Measurements from ENCODE around the gene ACACA. TPM values are rescaled to one million over a fixed set of nuclear protein-coding genes. Genes with fewer than 3 reads are reported as not detected.
A peak's percentile ranks its signal among the peaks of the same experiment; 100 is the strongest.

Gene ACACA
- polyA plus RNA-seq, 1 experiment: 57.9 TPM

DNA sequence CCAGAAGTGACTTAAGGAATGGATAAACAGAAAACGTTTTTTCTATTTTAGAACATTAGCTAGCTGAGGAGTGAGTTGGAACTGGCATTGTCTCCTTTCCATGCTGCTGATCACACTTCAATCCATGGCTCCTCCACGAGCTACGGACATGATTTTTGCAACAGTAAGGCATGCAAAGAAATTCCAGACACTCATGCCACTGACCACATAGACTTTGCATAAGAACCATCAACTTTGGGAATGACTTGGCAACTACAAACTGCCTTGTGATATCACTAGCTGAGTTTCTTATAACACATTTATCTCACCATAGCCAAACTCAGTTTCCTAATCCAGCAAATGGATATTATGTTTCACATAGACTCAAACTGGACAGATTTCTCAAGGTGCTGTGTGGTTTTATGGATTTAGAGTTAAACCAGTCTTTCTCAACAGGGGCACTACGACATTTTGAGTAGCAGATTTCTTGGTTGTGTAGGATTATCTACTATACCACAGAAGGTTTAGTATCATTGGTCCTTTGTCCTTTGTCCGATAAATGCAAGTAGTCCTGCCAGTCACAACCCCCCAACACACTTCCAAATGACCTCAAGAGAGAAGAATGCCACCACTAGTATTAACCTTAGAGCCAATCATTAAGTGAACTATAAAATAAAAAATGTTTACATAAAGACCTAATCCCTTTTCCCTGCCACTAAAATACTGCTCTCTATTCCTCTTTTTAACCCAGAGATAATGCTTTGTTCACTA lies 79.1 kb downstream of the ACACA start:
- TF ChIP-seq, protein P1, sequence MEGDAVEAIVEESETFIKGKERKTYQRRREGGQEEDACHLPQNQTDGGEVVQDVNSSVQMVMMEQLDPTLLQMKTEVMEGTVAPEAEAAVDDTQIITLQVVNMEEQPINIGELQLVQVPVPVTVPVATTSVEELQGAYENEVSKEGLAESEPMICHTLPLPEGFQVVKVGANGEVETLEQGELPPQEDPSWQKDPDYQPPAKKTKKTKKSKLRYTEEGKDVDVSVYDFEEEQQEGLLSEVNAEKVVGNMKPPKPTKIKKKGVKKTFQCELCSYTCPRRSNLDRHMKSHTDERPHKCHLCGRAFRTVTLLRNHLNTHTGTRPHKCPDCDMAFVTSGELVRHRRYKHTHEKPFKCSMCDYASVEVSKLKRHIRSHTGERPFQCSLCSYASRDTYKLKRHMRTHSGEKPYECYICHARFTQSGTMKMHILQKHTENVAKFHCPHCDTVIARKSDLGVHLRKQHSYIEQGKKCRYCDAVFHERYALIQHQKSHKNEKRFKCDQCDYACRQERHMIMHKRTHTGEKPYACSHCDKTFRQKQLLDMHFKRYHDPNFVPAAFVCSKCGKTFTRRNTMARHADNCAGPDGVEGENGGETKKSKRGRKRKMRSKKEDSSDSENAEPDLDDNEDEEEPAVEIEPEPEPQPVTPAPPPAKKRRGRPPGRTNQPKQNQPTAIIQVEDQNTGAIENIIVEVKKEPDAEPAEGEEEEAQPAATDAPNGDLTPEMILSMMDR (IDR thresholded peaks at IDR 0.05; ENCODE audit: low read depth, low read length): no peak
- Histone ChIP-seq H3K27ac (ENCODE audit: low read depth, low read length) (peak overlapping the region; percentile 53), H3K9me3 (ENCODE audit: control insufficient read depth, insufficient read depth, low read length) (no peaks in the 10 kb centered on the region), H3K4me3 (ENCODE audit: low read depth, low read length) (no peak overlapping the region), H3K27me3 (ENCODE audit: control insufficient read depth, insufficient read depth, low read length) (no peaks in the 10 kb centered on the region)
- peak; percentile 72 for DNase-seq (ENCODE audit: low read depth, low spot score)
- POLR2A ChIA-PET: interaction anchor here (1.0 to 1.1 kb wide), 3 partner anchors 9 to 54 kb away, joined by 3 to 6 read pairs (median 3); no protein-coding TSS in a partner anchor
- CTCF ChIA-PET: interaction anchor here (0.8 kb wide), 1 partner anchor 46 kb away, joined by 3 read pairs; no protein-coding TSS in a partner anchor

DNA sequence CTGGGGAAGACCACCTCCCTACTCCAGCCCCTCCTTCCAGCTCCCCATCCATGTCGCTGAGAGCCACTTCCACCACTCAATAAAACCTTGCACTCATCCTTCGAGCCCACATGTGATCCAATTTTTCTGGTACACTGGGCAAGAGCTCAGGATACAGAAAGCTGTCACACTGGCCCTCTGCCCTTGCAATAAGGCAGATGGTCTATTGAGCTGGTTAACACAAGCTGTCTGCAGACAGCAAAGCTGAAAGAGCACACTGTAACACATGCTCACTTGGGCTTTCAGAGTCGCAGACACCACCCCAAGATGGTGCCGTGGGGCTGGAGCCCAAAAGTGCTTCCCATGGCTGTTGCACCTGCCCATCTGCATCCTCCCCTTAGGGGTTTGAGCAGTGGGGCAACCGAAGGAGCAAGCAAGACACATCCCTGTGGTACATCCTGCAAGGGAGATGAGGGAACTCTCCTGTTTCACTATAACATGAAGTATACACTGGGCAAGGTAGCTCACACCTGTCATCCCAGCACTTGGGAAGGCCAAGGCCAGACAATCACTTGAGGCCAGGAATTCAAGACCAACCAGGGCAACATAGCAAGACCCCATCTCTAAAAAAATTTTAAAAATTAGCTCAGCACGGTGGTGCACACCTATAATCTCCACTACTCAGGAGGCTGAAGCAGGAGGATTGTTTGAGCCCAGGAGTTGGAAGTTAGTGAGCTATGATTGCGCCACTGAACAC lies 83.6 kb downstream of the ACACA start:
- ChIA-PET POLR2A (no interaction called here), CTCF (interaction anchor here (2.9 kb wide), 1 partner anchor 51 kb away, joined by 12 read pairs; no protein-coding TSS in a partner anchor)
- DNase-seq (ENCODE audit: low read depth, low spot score): no peak
- TF ChIP-seq, protein P1 (IDR thresholded peaks at IDR 0.05; ENCODE audit: low read depth, low read length): no peak
- H3K9me3 ChIP-seq (ENCODE audit: control insufficient read depth, insufficient read depth, low read length): no peaks in the 10 kb centered on the region
- H3K27ac ChIP-seq (ENCODE audit: low read depth, low read length): no peak overlapping the region
- no peak overlapping the region for H3K4me3 ChIP-seq (ENCODE audit: low read depth, low read length)
- H3K27me3 ChIP-seq (ENCODE audit: control insufficient read depth, insufficient read depth, low read length): no peaks in the 10 kb centered on the region

DNA sequence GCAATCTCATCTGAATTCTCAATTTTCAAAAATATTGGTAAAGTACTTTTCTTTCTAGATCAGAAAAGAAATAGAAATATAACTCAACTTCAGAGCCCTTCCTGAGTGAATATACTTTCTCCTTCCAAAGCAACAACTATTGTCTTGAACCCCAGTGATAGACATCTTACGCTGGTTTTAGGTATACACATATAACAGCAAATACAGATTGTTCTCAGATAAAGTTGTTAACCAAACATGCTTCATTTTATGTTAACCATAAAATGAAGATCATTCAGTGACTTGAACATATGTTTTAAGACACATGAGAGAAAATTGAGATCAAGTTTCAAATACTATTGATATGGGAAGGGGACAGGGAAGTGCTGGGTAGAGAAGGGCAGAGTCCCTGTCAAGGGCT lies 84.5 kb downstream of the ACACA start:
- CTCF ChIA-PET: interaction anchor here (0.6 to 2.9 kb wide), 2 partner anchors 11 to 52 kb away, joined by 4 to 12 read pairs; no protein-coding TSS in a partner anchor
- DNase-seq (ENCODE audit: low read depth, low spot score): no peak
- POLR2A ChIA-PET: no interaction called here
- Histone ChIP-seq H3K9me3 (ENCODE audit: control insufficient read depth, insufficient read depth, low read length) (no peaks in the 10 kb centered on the region), H3K27ac (ENCODE audit: low read depth, low read length) (no peak overlapping the region), H3K4me3 (ENCODE audit: low read depth, low read length) (no peak overlapping the region), H3K27me3 (ENCODE audit: control insufficient read depth, insufficient read depth, low read length) (no peaks in the 10 kb centered on the region)
- TF ChIP-seq, protein P1 (IDR thresholded peaks at IDR 0.05; ENCODE audit: low read depth, low read length): no peak

DNA sequence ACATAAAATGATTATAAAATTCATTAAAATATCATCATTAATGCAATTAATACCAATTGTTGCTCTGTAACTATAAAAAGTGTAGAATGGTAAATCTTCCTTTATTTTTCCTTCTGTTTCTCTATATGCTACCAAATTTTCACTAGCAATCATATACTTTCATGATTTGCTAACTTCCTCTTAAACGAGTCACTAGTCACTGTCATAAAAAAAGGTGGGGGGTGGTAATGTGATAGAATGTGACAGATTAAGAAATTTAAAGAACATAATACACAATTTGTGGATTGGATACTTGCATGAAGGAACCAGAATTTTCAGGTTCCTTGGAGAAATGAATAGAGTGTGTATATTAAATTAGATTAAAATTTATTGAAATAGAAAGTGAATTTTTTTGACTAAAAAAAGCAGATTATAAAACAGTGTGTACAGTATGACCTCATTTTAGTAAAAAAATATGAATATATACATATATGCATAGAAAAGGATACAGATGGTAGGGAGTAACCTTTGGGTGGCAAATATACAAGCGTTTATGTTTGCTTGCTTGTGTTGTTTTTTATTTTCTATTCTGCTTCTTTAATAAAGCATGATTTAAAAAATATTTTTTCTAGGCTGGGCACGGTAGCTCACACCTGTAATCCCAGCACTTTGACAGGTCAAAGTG lies 87.6 kb downstream of the ACACA start:
- ChIA-PET CTCF (interaction anchor here (0.6 kb wide), 1 partner anchor 272 kb away, joined by 3 read pairs; no protein-coding TSS in a partner anchor), POLR2A (interaction anchor here (0.6 to 0.9 kb wide), 2 partner anchors 8 to 19 kb away, joined by 3 to 4 read pairs; no protein-coding TSS in a partner anchor)
- TF ChIP-seq, protein P1 (IDR thresholded peaks at IDR 0.05; ENCODE audit: low read depth, low read length): no peak
- no peak for DNase-seq (ENCODE audit: low read depth, low spot score)
- Histone ChIP-seq H3K4me3 (ENCODE audit: low read depth, low read length) (no peak overlapping the region), H3K27me3 (ENCODE audit: control insufficient read depth, insufficient read depth, low read length) (no peaks in the 10 kb centered on the region), H3K27ac (ENCODE audit: low read depth, low read length) (no peak overlapping the region), H3K9me3 (ENCODE audit: control insufficient read depth, insufficient read depth, low read length) (no peaks in the 10 kb centered on the region)

All from AG04450 (cell line).